ENCODE measurements around the gene PDS5A. TPM values are rescaled to one million over a fixed set of nuclear protein-coding genes. Genes with fewer than 3 reads are reported as not detected.

The PDS5A gene
- total and polyA plus RNA-seq, 2 donors (not counting 3 experiments of a cell fraction or from before 2014, with no cell fraction given), result 17.5 to 80.8 TPM

DNA sequence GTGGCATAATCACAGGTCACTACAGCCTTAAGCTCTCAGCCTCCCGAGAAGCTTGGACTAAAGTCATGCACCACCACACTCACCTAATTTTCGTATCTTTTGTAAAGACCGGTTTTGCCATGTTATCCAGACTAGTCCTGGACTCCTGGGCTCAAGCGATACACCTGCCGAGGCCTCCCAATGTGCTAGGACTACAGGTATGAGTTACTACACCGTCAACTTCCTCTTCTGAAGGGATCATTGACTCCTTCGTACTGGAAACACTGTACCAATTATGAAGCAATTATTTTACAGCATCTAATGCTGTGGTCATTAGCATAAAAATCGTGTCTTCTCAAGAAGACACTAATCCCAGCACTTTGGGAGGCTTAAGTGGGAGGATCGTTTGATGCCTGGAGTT lies 35.2 kb downstream of the PDS5A start:
- ChIA-PET CTCF (interaction anchor here (1.6 kb wide), 1 partner anchor 9 kb away, joined by 6 read pairs; no protein-coding TSS in a partner anchor), POLR2A (no interaction called here)
- no TSS peak for BruUV-seq (replicated peaks)
- no peaks in the 10 kb centered on the region for H3K9me3 ChIP-seq (replicated peaks; ENCODE audit: control insufficient read depth, insufficient read depth, low read length)
- H4K20me1 ChIP-seq (replicated peaks; ENCODE audit: control insufficient read depth, extremely low read depth, insufficient read depth, low read length), result no peaks in the 10 kb centered on the region
- H3K36me3 ChIP-seq (ENCODE audit: control insufficient read depth in 2 of 2, extremely low read depth in 1 of 2, insufficient read depth in 2 of 2, low read length in 2 of 2), result no peaks in the 10 kb centered on the region
- no peak overlapping the region for H3K4me2 ChIP-seq (ENCODE audit: insufficient read depth, low read length)
- FAIRE-seq, result no peak
- H3K27me3 ChIP-seq (ENCODE audit: control insufficient read depth in 2 of 2, insufficient read depth in 2 of 2, low read length in 2 of 2), result no peaks in the 10 kb centered on the region
- DNase-seq (ENCODE audit: low read depth, low spot score), result no peak
- no peak overlapping the region for H3K9ac ChIP-seq (replicated peaks; ENCODE audit: extremely low read depth, insufficient read depth, low read length)
- H3K79me2 ChIP-seq (ENCODE audit: control insufficient read depth, insufficient read depth, low read length), result peaks cover 96% of the 10 kb centered on the region
- no peaks in the 10 kb centered on the region for H3K9me1 ChIP-seq (replicated peaks; ENCODE audit: control insufficient read depth, extremely low read depth, insufficient read depth, low read length)
- H3K4me1 ChIP-seq (ENCODE audit: control insufficient read depth, extremely low read depth, insufficient read depth, low read length), result no peaks in the 10 kb centered on the region
- no peak overlapping the region for H2AFZ ChIP-seq (ENCODE audit: low read depth, low read length)
- no peak overlapping the region for H3K4me3 ChIP-seq (replicated peaks in 1 of 3; ENCODE audit: insufficient read depth in 1 of 3, low read depth in 1 of 3, low read length in 3 of 3)
- intact Hi-C loops (cut with micrococcal nuclease) (no loop called here), dilution Hi-C loops (cut with MboI; ENCODE audit: extremely low pct_ligation_motif_present, low sequenced_read_pairs) (no loop called here)
- TF ChIP-seq EZH2 (IDR thresholded peaks at IDR 0.05; ENCODE audit: borderline replicate concordance, low read depth, low read length, severe bottlenecking), result no peak
- TF ChIP-seq, protein P1, sequence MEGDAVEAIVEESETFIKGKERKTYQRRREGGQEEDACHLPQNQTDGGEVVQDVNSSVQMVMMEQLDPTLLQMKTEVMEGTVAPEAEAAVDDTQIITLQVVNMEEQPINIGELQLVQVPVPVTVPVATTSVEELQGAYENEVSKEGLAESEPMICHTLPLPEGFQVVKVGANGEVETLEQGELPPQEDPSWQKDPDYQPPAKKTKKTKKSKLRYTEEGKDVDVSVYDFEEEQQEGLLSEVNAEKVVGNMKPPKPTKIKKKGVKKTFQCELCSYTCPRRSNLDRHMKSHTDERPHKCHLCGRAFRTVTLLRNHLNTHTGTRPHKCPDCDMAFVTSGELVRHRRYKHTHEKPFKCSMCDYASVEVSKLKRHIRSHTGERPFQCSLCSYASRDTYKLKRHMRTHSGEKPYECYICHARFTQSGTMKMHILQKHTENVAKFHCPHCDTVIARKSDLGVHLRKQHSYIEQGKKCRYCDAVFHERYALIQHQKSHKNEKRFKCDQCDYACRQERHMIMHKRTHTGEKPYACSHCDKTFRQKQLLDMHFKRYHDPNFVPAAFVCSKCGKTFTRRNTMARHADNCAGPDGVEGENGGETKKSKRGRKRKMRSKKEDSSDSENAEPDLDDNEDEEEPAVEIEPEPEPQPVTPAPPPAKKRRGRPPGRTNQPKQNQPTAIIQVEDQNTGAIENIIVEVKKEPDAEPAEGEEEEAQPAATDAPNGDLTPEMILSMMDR (IDR thresholded peaks at IDR 0.05; ENCODE audit: extremely low read depth in 1 of 2, insufficient read depth in 1 of 2, low read depth in 1 of 2, low read length in 2 of 2), result no peak
- no peak for TF ChIP-seq MYC (IDR thresholded peaks at IDR 0.05; ENCODE audit: low read depth, low read length)
- no peak for TF ChIP-seq GATA2 (IDR thresholded peaks at IDR 0.05; ENCODE audit: insufficient read depth, insufficient read length, low read depth, low read length)
- TF ChIP-seq JUN (IDR thresholded peaks at IDR 0.05; ENCODE audit: borderline replicate concordance, insufficient read depth, insufficient read length, low read depth), result no peak
- no peak for TF ChIP-seq POLR2AphosphoS5 (IDR thresholded peaks at IDR 0.05; ENCODE audit: insufficient read depth, low read depth, low read length)
- TF ChIP-seq, protein P2, sequence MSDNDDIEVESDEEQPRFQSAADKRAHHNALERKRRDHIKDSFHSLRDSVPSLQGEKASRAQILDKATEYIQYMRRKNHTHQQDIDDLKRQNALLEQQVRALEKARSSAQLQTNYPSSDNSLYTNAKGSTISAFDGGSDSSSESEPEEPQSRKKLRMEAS (IDR thresholded peaks at IDR 0.05; ENCODE audit: insufficient read depth, insufficient read length), result no peak
- TF ChIP-seq POLR2A (IDR thresholded peaks at IDR 0.05; ENCODE audit: low read depth, low read length), result no peak
- no peak for TF ChIP-seq FOS (IDR thresholded peaks at IDR 0.05; ENCODE audit: borderline replicate concordance, insufficient read depth, low read length)
- no peak overlapping the region for H3K27ac ChIP-seq (ENCODE audit: insufficient read depth, low read depth, low read length)
